LNCaP clone FGC (cell line): ENCODE data around the gene CAPN14.

Experiments used
- DNase-seq: peaks from one replicate; pipeline ENCODE4 v3.0.0-alpha.2; 2011; ENCODE audit warnings: low read depth
- H3K4me3 ChIP-seq: 2 replicates; pipeline ENCODE4 v1.5.1; 2011; ENCODE audit warnings: mild to moderate bottlenecking, low read depth, low read length, control low read depth
- CTCF ChIP-seq: IDR thresholded peaks from 2 replicates; pipeline ENCODE4 v1.5.1; 2012; ENCODE audit warnings: mild to moderate bottlenecking; ENCODE audit not compliant: control insufficient read depth, insufficient read depth; ENCODE audit errors: extremely low read depth

The CAPN14 gene

GRCh38 chr2:31129375-31130171, 87.7 kb downstream of the CAPN14 start:
- no peak for TF ChIP-seq CTCF
- DNase-seq: no peak
- H3K4me3 ChIP-seq: no peak overlapping the region

GRCh38 chr2:31127931-31128330, 89.4 kb downstream of the CAPN14 start:
- no peak overlapping the region for H3K4me3 ChIP-seq
- DNase-seq: no peak
- TF ChIP-seq CTCF: no peak

- no peak for TF ChIP-seq CTCF
- H3K4me3 ChIP-seq: no peak overlapping the region
- no peak for DNase-seq
These were observed 91.2 kb downstream of the CAPN14 start for GRCh38 chr2:31125918-31126695.

- no peak for DNase-seq
- no peak for TF ChIP-seq CTCF
- H3K4me3 ChIP-seq: no peak overlapping the region
These were observed 92.4 kb downstream of the CAPN14 start for GRCh38 chr2:31124904-31125303.
